Rectal smooth muscle tissue (tissue), 1 donor: Measurements from ENCODE around the gene SMARCB1.

Experiments
- H3K27ac ChIP-seq: one replicate; pipeline ENCODE4 v1.7.0; 2013; ENCODE audit warnings: low read depth, low read length, inconsistent platforms
- H3K27me3 ChIP-seq: one replicate; pipeline ENCODE4 v1.7.0; 2013; ENCODE audit warnings: low read length; ENCODE audit not compliant: control insufficient read depth, insufficient read depth
- H3K36me3 ChIP-seq: one replicate; pipeline ENCODE4 v1.7.0; 2013; ENCODE audit warnings: low read length; ENCODE audit not compliant: control insufficient read depth, insufficient read depth
- H3K4me1 ChIP-seq: one replicate; pipeline ENCODE4 v1.7.0; 2013; ENCODE audit warnings: low read length; ENCODE audit not compliant: control insufficient read depth, insufficient read depth
- H3K4me3 ChIP-seq: one replicate; pipeline ENCODE4 v1.7.0; 2013; ENCODE audit warnings: low read length
- H3K9ac ChIP-seq: one replicate; pipeline ENCODE4 v1.7.0; 2013; ENCODE audit warnings: low read length

The SMARCB1 gene

GRCh38 chr22:23803001-23803819 is 16.4 kb downstream of the SMARCB1 start:
- H3K27me3 ChIP-seq, result no peaks in the 10 kb centered on the region
- H3K27ac ChIP-seq, result no peak overlapping the region
- no peak overlapping the region for H3K4me3 ChIP-seq
- no peaks in the 10 kb centered on the region for H3K4me1 ChIP-seq
- H3K36me3 ChIP-seq, result peaks cover 46% of the 10 kb centered on the region
- H3K9ac ChIP-seq, result no peak overlapping the region

- no peak overlapping the region for H3K9ac ChIP-seq
- no peak overlapping the region for H3K27ac ChIP-seq
- no peak overlapping the region for H3K4me3 ChIP-seq
Observed at GRCh38 chr22:23804781-23805291, 18.1 kb downstream of the SMARCB1 start.

GRCh38 chr22:23806837-23807236 is 20.1 kb downstream of the SMARCB1 start:
- Histone ChIP-seq H3K9ac (no peak overlapping the region), H3K27ac (no peak overlapping the region), H3K4me1 (no peaks in the 10 kb centered on the region), H3K4me3 (no peak overlapping the region), H3K36me3 (peaks cover 36% of the 10 kb centered on the region), H3K27me3 (no peaks in the 10 kb centered on the region)

More at GRCh38 chr22:23804781-23805291, 18.1 kb downstream of the SMARCB1 start:
- Histone ChIP-seq H3K27me3 (no peaks in the 10 kb centered on the region), H3K4me1 (no peaks in the 10 kb centered on the region), H3K36me3 (peaks cover 46% of the 10 kb centered on the region)

- Histone ChIP-seq H3K4me3 (no peak overlapping the region), H3K36me3 (peaks cover 13% of the 10 kb centered on the region), H3K27me3 (no peaks in the 10 kb centered on the region), H3K27ac (no peak overlapping the region), H3K9ac (no peak overlapping the region), H3K4me1 (no peaks in the 10 kb centered on the region)
Observed at GRCh38 chr22:23812378-23812777, 25.6 kb downstream of the SMARCB1 start.

GRCh38 chr22:23815541-23816155 is 28.9 kb downstream of the SMARCB1 start:
- Histone ChIP-seq H3K27ac (no peak overlapping the region), H3K9ac (no peak overlapping the region), H3K4me1 (no peaks in the 10 kb centered on the region), H3K4me3 (no peak overlapping the region), H3K27me3 (no peaks in the 10 kb centered on the region), H3K36me3 (peaks cover 17% of the 10 kb centered on the region)

- H3K27me3 ChIP-seq, result no peaks in the 10 kb centered on the region
- peaks cover 19% of the 10 kb centered on the region for H3K36me3 ChIP-seq
- no peaks in the 10 kb centered on the region for H3K4me1 ChIP-seq
- H3K27ac ChIP-seq, result no peak overlapping the region
- H3K4me3 ChIP-seq, result no peak overlapping the region
- H3K9ac ChIP-seq, result no peak overlapping the region
Observed at GRCh38 chr22:23816156-23816976, 29.6 kb downstream of the SMARCB1 start.

GRCh38 chr22:23817146-23817545 is 30.4 kb downstream of the SMARCB1 start:
- no peak overlapping the region for H3K4me3 ChIP-seq
- H3K27ac ChIP-seq, result no peak overlapping the region
- H3K36me3 ChIP-seq, result peaks cover 17% of the 10 kb centered on the region
- H3K4me1 ChIP-seq, result no peaks in the 10 kb centered on the region
- H3K9ac ChIP-seq, result no peak overlapping the region
- no peaks in the 10 kb centered on the region for H3K27me3 ChIP-seq

- Histone ChIP-seq H3K4me3 (no peak overlapping the region), H3K9ac (no peak overlapping the region), H3K27me3 (no peaks in the 10 kb centered on the region), H3K36me3 (peaks cover 24% of the 10 kb centered on the region), H3K27ac (no peak overlapping the region), H3K4me1 (no peaks in the 10 kb centered on the region)
Observed at GRCh38 chr22:23818541-23818940, 31.8 kb downstream of the SMARCB1 start.

GRCh38 chr22:23820748-23821211 is 34.0 kb downstream of the SMARCB1 start:
- Histone ChIP-seq H3K27me3 (no peaks in the 10 kb centered on the region), H3K9ac (no peak overlapping the region), H3K36me3 (peaks cover 42% of the 10 kb centered on the region), H3K27ac (no peak overlapping the region), H3K4me1 (no peaks in the 10 kb centered on the region), H3K4me3 (no peak overlapping the region)

GRCh38 chr22:23822101-23822671 is 35.4 kb downstream of the SMARCB1 start:
- Histone ChIP-seq H3K4me1 (no peaks in the 10 kb centered on the region), H3K27ac (no peak overlapping the region), H3K4me3 (no peak overlapping the region), H3K9ac (no peak overlapping the region), H3K36me3 (peaks cover 45% of the 10 kb centered on the region), H3K27me3 (no peaks in the 10 kb centered on the region)

- H3K36me3 ChIP-seq, result peaks cover 44% of the 10 kb centered on the region
- no peak overlapping the region for H3K4me3 ChIP-seq
- H3K27ac ChIP-seq, result no peak overlapping the region
- no peaks in the 10 kb centered on the region for H3K4me1 ChIP-seq
- no peaks in the 10 kb centered on the region for H3K27me3 ChIP-seq
- no peak overlapping the region for H3K9ac ChIP-seq
Observed at GRCh38 chr22:23823331-23823791, 36.6 kb downstream of the SMARCB1 start.
